NCI-H2196 treated with DMSO at 0.1 percent for 48 hours (cell line): ENCODE data around the gene DAB1.

Source experiments
- DNase-seq: peaks from one replicate; lab custom pipeline; 2025; ENCODE audit not compliant: unreplicated experiment; lab: John Stamatoyannopoulos, UW

Gene DAB1

DNA sequence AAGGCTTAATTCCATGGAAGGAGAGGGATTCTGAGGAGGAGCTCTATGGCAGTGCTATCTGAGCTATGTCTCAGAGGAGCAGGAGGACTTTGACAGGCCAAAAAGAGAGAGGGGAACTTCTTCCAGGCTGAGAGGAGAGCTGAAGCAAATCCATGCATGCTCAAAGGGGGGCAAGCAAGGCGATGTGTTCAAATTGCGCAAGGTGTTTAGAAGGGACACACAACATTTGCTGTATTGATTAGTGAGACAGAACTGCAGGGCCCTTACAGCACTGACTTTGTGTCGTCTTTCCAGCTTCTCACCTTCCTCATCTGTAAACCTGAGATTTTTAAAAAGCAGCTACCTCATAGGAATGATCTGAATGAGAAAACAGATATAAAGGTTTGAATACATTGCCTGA is 145.3 kb downstream of the DAB1 start:
- no peak for DNase-seq

DNA sequence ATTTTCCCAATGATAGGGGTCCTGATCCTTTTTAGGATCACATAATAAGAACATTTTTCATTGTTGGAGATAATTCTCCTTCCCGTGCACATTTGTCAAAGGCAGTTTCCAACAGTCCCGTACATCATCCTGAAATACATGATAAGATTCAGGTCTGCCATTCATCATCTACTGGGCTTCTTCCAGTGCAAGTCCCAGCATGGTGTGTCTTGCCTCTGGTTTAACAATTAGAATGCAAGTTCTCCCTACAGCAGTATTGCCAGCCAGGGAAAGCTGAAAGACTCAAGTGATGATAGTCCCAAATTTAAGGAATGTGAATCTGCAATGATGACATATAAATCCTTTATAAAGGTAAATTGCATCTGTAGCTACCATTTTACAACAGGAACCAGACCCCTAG is 146.2 kb downstream of the DAB1 start:
- DNase-seq, result no peak

DNA sequence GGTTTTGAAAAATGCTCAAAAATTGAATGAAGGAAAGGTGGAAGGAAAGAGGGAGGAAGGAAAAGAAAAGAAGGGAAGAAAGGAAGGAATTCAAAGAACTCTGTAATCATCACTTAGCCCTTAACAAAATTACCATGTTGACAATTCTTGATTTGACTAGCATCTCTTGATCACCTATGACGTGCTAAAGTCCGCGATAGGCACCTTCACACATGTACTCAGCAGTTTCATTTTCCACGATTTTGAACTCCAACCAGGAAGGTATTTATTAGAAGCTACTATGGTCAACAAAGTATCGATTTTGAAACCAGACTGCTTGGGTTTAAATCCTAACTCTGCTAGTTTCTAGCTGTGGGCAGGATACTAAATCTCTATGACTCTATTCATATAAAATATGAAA is 146.9 kb downstream of the DAB1 start:
- no peak for DNase-seq

DNA sequence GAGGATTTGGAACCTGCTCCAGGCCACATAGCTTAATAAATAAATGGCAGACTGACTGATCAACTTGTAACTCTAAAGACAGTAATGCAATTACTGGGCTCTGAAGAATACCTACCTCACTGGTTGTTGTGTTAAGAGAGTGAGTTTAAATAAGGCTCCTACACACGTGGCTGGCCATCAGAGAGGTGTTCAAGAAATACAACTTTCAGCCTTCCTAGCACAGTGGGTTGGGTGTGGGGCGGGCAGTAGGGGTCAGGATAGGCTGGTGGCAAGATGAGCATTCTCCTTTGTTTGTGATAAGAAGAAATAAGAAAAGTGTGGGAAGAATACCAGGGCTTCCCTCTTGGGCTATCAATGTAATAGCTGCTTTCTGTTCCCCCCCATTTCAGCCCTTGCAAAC is 151.3 kb downstream of the DAB1 start:
- no peak for DNase-seq

DNA sequence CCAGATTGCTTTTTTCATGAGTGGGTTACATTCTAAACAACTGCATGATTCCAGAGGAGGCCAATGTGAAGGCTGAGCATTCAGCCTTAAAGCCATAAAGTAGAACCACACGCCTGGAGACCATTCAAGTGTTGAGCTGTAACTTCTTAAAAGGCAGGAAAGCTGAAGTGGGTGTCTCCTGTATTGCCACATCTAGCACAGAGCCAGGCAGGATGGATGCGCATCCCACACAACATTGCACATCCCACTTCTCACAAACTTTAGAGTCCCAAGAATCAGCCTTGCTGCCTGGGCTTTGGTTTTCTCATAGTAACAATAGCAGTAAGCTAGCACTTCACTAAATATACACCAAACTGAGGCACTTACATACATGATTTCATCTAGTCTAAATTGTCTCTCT is 151.7 kb downstream of the DAB1 start:
- DNase-seq, result no peak

DNA sequence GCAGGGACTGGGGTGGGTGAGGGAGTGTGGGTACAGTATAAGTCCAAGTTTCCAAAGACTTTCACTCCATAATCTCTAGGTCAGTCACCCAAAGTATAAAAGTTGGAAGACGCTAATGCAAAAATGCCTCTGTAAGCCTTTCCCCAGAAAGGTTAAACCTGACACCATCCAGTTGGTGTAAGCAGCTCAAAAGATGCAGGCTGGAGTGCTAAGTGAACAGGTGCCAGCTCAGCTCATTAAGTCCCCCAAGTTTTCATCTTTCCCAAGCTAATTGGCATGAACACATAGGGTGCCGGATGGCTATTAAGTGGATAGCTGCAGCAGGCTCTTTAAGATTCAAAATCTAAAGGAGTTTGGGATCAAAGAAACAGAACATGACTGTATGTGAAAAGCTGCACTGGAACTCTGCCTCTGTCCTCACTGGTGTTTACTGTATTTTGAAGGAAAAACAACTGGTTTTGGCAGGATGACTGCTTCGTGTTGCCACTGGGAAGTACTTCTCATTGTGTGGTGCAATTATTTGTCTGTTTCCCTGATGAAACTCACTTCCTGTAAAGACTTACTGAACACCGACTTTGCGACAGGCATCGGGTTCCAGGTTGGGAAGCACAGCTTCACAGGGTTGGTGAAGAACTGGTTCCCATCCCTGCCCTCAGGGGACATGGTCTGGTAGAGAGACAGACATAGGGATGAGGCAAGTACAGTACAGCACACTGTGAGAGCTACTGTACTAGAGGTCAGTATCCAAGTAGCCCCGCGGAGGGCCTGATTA is 152.7 kb downstream of the DAB1 start:
- DNase-seq, result no peak

DNA sequence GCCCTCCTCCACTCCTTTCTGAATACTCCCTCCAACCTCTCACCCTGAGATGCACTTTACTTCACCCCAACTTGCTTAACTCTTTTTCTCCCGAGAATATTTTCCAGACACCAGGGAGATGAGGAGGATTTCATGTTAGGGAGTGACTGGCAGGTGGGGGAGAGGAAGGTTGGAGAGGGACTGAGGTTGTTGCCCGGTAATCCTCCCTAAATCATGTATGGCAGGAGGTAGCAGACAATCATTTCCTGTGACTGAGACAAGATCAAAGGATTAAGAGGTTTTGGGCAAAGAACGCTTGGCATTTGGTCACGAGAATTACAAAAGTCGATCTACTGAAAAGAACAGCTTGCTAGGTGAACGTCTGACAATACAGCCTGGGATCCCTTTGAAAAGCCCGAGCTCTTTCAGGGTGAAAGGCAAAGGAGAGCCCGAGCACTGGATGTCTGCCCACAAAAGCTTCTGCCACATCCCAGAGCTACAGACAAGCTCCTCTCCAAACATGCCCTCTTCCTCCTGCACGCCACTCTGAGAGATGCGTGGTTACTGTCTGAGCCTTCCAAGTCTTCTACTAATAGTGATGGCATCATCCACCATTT is 154.1 kb downstream of the DAB1 start:
- no peak for DNase-seq

DNA sequence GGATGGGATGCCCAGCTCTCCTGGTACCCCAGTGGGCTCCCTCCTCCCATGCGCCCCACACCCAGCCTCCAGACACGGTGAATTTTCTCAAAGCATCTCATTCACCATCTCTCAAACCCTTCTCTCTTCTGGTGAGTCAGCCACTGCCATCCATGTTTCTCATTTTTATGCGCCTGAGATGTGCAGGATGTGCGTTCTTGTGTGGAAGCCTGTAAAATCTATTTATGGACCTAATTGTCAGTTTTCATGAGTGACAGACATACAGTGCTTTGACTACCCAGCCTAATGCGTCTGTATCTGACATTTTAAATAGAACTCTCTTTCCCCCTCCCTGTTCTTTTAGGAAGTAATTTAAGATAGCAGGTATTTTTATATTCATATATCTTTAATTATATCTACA is 158.8 kb downstream of the DAB1 start:
- no peak for DNase-seq

DNA sequence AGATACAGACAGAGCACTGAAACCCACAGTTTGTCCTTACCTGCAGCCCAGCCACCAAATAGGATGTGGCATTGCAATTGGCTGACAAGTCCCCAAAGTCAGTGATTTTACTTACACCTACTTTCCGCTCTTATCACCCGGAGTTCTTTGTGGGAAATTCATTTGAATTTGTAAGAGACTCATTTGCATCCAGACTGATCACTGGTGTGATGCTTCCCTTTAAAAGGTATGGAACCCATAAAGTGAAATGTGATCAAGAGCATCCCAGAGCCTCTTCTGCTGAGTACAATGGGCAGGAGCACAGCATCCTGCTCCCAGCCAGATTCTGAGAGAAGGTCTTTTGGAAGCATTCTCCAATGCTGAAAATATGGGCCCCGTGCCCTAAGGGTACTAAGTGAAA is 161.4 kb downstream of the DAB1 start:
- DNase-seq, result no peak

DNA sequence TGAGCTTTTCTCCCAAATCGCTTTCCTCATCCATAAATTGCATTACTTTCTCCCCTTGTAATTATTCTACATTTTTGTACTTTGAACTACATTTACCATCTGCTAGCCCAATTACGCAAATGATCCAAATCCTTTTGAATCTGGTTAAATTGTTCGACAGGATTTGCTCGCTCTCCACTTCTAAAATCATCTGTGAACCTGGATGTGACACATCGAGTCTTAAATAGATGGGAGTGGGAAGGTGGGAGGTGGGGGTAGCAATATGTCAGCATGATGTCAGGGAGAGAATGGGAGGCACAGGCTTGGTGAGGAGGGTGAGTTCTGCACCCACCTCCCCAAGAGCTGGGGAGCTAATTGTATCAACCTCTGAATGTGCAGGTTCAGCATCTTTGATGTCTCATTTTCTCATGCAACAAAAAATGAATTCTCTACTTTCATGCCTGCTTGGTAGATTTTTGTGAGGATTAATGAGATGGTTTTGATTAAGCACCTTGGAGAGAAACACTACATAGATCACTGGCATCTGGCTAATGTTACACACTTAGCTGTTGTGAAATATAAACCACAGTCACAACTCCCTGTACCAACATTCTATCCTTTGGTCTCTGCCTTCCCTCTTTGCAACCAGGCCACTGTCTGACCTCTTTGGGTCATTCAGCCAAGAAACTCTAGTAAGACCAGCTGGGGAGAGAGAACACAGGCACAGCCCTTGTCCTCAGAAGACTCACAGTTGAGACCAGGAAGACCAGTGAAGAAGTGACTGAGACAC is 165.1 kb downstream of the DAB1 start:
- no peak for DNase-seq

DNA sequence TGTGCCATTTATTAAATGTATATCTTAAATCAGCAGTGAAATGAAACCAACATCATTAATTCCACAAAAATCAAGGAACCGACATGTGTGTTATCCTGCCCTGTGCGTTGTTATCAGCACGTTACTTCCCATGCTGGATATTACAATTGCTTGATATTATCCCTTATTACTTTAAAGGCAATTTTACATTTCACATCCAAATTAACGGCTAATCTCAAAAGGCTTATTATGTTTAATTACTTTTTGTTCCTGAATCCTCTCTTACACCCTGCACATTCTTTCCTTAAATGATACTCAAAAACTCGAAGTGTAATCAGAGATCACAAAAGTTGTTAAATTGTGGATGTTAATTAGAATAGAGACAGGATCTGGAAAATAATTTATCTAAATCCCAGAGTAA is 167.9 kb downstream of the DAB1 start:
- no peak for DNase-seq

DNA sequence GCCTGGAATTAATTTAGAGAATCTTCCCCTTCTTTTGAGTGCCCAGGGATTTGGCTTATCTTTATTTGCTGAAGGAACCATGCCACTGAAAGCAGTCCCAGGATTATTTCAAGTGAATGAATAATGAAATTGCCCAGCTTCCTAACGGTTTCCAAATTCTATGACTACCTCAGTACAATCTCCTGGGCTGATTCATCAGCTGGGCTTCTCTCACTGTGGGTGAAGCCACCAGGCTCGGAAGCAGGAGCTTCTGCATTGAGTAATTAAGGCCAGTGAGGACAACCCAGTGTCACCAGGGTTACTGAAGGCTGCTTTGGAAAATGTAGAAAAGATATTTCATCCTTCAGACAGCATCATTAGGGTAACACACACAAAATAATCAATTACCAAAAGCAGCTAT is 169.8 kb downstream of the DAB1 start:
- no peak for DNase-seq

DNA sequence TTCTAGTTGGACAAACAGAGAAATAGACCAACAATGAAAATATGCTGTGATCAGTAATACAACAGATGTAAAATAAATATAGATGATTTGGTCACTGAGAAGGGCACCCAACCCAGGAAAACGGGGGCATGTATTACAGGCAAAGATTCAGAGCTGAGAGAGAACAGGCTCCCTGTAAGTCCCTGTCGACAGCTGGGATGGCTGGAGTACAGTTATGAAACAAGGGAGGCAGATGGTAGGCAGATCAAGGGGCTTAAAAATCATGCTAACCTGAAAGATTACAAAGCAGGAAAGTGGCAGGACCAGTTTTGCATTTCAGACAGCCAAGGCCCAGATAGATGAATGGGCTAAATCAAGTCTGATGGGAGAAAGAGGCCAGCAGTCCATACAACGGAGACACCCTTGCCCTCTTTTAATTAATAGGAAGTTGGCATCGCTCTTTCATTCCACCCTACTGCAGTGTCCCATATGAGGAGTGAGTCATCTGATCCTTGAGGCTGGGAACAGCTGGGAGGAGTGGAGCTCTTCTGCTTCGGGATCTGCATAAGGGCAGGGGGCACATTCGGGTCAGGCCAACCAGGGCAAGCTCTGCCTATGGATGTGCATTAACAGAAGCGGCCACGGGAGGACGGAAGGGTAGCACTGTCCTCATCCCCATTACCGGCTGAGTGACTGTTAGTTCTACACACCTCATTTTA is 171.1 kb downstream of the DAB1 start:
- DNase-seq, result no peak

DNA sequence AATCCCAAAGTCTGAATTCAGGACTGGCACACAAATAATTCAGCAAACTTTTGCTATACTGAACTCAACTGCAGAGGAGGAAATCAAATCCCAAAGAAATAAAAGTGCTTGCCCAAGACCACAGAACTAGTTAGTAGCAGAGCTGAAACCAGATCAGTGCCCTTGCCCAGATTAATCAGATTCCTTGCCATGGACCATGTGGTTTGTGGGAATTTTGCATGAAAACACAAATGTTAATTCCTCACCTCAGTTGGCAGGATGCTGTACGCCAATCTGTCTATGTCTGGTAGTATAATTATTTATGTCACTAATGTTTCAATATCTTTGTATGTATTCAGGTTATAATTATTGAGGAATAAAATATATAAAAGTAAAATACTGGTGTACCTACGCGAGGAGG is 173.8 kb downstream of the DAB1 start:
- no peak for DNase-seq

DNA sequence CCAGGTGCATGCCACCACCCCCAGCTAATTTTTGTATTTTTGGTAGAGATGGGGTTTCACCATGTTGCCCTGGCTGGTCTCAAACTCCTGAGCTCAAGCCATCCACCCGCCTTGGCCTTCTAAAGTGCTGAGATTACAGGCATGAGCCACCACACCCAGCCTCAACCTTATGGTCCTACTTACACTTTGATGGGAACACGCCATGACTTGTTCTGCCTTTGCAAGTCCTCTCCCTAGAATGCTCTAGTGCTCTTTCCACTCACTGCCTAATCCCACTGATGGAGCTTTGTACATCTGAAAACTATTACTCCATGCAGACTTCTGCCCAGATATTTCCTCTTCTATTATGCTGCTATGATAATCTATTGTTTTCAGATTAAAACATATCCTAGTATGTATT is 174.3 kb downstream of the DAB1 start:
- no peak for DNase-seq

DNA sequence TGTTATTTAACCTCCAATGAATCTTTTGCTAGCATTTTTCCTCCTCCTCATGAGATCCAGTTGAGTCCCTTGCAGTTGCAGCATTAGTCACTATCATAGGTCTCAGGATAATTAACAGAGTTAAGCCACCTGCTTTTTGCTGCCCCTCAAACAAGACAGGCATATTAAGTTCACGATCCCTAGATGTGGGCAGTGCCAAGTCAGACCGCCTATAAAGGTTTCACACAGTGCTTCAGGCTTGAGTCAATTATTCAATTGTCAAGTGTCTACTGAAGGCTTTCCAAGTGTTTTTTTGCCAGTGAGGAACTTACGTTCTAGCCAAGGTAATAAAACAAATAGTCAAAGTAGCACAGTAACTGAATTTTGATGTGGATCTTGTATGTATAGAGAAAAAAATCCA is 175.0 kb downstream of the DAB1 start:
- no peak for DNase-seq

DNA sequence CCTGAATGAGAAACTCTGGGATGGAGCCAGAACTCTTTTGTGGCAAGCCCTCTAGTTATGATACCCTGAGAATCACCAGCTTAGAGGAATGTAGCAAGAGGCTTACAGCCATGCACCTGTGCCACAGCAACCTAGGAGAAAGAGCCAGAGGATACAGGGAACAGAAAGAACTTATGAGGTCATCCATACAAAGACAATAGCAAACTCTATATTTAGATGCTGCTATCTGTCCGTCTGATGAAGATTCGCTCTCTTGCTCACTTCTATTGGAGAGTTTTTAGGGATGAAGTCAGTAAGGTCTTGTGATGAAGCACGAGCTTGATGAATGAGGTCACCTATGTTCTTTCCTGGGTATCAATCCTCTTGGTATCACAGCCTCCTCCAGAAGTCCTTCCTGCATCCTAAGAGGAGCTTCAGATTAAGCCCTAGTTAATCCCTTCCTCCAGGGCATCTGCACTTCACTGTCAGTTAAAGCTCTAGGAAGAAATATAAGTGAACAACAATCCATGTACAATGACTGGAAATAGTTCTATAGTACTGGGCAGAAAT is 185.6 kb downstream of the DAB1 start:
- no peak for DNase-seq

DNA sequence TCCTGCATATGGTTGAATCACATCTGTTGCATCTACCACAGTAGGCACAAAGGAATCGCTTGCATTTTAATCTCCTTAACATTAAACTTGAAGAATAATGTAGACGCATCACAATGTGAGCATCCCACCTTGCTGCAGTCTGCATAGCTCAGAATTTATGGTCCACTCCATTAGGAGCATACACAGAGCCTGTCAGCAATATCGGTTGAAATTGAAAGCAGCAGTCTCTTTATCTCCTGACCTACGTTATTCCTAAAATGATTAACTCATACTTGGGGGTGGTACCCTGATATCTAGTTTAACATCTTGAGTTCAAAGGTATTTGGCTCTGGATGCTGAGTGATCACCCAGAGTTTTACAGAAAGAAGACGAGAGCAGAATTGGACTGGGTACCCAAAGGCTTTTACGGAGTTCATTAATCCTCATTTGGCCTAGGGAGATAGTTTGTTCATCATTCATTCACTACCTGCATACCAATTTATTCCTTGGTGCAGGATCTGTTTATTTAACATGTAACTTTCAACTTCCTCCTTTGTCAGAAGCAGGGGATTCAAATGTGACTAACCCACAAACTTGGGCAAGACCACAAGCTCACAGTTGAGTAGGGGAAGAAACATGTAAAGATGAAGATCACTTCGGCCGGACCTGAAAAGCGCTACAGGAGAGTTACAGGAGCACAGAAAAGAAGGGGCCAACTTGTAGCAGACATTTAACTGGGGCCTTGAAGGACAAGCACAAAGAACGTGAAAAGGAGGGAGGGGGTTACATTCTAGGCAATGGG is 187.9 kb downstream of the DAB1 start:
- no peak for DNase-seq

DNA sequence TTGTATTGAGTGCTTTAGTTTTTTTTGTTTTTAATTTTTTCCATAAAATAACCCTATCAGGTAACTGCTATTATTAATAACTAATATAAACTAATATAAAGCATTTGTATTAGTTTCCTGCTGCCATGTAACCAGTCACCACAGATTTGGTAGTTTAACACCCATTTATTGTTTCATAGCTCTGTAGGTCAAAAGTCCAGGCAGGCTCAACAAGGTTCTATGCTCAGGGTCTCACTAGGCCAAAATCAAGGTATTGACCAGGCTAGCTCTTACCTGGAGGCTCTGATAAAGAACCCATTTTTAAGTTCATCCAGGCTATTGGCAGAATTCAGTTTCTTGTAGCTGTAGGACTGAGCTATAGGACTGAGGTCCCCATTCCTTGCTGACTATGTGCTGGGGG is 189.4 kb downstream of the DAB1 start:
- no peak for DNase-seq

DNA sequence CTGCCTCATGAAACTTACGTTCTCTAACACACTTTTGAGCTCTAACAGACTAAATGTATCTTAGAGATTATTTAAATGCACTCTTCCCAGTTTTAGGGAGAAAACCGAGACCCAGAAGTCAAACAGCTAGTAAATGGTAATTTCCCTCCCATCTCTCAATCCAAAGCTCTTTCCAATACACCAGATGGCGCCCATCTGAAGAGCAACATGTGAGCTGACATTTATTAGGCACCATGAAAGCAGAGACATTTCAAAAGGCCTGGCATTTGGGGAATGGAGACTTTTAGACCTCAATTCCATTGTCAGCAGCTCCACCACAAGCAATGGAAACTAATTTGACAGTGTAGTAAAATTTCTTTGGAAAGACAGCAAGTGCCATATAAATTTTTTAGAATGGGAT is 191.4 kb downstream of the DAB1 start:
- DNase-seq, result no peak

DNA sequence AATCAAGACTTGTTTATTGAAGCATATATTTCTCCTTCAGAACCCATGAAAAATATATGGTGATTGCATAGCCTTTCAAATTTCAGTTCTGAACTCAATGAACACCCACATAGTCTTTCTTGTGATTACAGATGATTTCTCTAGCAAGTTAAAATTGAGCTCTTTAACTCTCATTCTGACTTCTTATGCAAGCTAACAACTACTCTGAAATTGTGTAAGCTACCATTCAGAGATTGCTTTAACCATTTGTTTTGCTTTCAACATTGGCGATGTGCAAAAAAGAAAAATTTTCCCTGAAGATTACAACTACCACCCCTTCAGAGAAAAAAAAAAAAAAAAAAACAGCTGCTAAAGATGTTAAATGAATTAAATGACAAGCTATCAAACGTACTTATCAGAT is 193.9 kb downstream of the DAB1 start:
- DNase-seq, result no peak
